ENCODE data around the gene TTN.

GRCh38 chr2:178806543-178806942 is 680 bp downstream of the TTN start:
- TF ChIP-seq CTCF (conservative IDR thresholded peaks at IDR 0.05 in 1 of 2, IDR thresholded peaks at IDR 0.05 in 1 of 2; ENCODE audit: extremely low read depth in 1 of 2, insufficient read depth in 1 of 2, low read depth in 1 of 2, low read length in 2 of 2) = no peak
- no peak for TF ChIP-seq EZH2 (IDR thresholded peaks at IDR 0.05; ENCODE audit: borderline replicate concordance, low read length)
